ENCODE measurements around the gene ANO1.

The ANO1 gene

DNA sequence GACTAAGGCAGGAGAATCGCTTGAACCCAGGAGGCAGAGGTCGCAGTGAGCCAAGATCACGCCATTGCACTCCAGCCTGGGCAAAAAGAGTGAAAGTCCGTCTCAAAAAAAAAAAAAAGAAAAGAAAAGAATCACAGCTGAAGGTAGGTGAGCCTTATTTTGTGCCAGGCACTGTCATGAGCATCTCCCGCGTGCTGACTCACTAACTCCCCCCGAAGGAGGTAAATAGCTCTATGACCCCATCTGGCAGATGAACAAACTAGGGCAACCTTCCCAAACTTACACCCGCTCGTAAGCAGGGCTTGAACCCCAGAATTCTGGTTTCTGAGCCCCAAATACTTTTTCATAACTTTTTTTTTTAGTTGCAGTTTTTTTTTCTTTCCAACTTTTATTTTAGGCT lies 60.3 kb downstream of the ANO1 start:
- no peak for DNase-seq (ENCODE audit: low spot score)

DNA sequence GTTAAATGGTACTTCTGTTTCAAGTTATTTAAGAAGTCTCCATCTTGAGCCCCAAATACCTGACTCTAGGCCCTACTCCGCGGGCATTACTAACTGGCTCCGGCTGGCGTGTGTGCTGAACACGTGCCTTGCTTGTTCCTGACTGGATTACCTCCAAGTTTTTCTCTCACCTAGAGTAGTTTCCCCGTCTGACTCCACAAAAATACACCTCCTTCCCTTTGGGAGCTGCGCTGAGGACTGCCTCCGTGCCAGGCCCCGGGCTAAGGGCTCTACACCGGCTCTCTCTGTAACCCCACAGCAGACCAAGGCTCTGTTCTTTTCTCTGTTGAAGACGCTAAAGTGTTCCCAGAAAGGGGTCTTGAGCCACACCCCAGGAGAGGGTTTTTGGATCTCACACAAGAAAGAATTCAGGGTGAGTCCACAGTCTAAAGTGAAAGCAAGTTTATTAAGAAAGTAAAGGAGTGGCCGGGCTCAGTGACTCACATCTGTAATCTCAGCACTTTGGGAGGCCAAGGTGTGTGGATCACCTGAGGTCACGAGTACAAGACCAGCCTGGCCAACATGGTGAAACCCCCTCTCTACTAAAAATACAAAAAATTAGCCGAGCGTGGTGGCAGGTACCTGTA lies 61.8 kb downstream of the ANO1 start:
- DNase-seq (ENCODE audit: low spot score) = no peak

DNA sequence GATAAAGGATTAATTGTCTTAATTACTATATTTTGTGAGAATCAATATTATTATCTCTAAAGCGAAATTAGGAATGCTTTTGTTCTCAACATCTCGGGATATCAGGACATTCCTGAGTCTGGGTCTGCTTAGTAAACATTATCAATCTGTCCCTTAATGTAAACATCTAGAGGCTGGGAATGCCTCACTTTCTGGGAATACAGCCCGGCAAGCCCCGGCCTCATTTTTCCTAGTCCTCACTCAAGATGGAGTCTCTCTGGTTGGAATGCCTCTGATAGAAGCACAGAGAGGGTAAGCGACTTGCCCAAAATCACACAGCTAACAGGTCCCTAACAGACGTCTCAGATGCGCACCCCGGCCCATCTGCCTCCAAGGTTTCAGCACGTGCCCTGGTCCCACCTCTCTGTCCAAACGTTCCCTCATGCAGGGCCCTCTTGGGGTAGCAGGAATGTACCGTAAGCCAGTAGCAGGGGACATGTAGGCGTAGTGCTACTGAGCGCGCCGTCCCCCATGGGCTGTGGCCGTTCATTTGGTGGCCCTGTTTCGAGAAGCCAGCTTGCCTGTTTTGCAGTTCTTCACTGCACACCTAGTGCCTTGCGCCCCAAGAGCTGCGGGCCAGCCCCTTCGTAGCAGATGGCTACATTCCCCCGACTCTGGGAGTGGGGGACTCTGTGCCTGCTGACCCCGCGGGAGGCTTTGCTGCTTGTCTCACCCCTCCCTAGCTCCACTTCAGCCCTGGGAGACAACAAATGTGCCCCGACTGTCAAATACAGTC lies 62.8 kb downstream of the ANO1 start:
- no peak for DNase-seq (ENCODE audit: low spot score)

DNA sequence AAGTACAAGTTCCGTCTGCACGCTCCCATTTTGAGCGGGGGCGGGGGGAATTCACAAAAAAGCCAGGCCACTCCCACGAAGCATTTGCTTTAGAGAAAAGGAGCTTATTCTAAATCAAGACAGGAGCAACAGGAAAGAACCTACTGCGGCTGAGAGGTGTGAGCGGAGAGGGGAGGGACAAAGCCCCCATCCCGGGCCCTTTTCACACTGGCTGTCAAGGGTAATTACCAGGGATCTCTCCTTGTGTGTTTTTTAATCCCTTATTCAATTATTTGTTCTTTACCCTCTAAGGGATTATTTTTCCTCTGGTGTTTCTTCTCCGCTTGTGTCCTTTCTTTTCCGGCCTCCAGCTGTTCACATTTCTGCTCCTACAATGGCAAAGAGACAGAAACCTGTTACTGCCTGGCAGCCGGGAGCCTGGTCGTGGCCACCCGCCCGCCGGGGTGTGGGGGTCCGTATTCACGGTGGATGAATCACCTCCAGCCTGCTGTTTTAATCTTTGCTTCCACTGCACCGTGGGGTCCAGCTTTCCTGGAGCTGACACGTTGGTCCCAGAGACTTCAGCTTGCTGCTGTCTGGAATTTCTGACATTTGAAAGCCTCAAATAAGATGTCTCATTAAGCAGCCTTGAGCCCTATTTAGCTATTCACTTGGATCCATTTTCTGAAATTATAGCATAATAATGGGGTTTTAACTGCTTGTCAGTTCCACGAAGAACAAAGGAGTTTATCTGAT lies 63.5 kb downstream of the ANO1 start:
- peak; percentile 69 for DNase-seq (ENCODE audit: low spot score)

DNA sequence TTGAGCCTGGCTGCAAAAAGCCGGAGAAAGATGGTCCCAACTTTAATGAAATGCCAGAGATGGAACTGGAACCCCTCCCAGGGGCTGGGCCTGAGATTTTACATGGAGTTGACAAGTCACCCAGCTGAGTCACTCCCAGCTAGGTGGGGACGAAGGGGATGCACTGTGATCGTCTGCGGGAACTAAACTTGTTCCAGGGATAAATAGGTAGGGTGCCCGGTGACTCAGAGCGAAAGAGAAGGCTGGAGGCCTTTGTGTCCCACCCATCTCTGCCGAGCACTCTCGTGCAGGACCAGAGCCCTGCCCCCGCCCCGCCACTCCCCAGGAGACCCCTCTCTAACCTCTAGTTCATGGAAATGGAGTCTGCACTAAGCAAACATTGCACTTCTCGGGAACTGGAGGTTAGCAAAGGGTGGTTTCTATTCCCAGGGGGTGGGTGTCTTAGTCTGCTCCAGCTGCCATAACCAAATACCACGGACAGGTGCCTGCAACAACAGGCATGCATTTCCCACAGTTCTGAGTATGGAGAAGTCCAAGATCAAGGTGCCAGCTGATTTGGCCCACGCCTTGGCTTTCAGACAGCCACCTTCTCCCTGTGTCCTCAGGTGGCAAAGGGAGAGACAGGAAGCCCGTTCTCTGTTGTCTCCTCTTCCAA lies 64.2 kb downstream of the ANO1 start:
- no peak for DNase-seq (ENCODE audit: low spot score)

DNA sequence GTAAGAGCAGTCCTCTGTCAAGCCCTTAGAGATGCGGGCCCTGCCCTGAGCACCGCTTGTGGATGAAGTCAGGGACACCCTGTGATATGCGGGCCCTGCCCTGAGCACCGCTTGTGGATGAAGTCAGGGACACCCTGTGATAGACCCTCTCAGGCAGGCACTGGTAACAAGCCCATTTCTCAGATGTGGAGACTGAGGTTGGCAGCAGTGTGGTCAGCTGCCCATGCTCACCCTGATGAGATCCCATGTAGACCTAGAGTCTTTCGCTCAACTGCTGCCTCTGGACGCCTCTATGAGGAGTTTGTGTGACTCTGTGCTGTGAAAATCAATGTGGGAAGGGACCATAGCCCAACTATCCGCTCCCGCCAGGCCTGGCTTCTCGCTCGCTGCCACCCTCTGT lies 66.1 kb downstream of the ANO1 start:
- DNase-seq (ENCODE audit: low spot score) = no peak

DNA sequence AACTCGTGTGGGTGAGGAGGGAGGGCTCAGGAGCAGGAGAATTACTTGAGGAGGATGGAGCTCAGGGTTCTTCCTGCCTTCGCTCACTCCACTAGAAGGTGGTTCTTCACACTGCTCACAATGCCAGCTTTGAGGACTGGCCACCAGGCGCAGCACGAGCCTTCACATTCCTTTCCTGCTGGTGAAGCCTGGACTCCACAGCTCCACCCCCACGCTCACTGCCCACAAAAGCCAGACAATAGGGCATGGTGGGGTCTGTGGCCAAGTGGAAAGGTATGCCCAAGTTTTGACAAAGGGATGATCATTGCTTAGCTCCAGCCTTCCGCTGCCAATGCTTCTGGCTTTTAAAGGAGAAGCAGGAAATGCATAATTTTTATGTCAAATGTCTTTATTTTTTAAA lies 67.0 kb downstream of the ANO1 start:
- no peak for DNase-seq (ENCODE audit: low spot score)

DNA sequence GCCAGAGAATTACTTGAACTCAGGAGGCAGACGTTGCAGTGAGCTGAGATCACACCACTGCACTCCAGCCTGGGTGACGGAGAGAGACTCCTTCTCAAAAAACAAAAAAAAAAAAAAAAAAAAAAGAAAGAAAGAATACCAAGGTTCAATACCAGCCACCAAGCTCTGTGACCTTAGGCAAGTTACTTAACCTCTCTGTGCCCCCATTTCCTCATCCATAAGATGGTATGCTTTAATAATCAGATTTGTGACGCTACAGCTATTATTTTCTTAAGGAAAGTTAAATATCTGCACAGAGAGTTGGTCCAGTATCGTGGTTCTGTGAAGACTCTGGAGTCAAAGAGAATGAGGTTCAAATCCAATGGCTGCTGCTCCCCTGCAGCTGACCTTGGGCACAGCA lies 67.7 kb downstream of the ANO1 start:
- no peak for DNase-seq (ENCODE audit: low spot score)

DNA sequence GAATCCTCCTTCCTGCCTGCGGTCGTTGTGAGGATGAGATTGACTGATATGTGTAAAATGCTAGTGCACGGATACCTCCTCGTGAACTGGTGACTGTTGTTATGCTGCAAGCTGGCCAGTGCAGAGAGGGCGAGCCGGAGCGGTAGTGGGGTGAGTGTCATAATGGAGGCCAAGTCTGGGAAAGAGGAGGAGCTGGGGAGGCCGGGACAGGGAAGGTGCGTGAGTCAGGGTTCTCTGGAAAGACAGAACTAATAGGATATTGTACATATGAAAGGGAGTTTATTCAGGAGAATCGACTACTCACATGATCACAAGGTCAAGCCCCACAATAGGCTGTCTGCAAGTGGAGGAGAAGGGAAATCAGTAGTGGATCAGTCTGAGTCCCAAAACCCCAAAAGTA lies 68.2 kb downstream of the ANO1 start:
- no peak for DNase-seq (ENCODE audit: low spot score)

DNA sequence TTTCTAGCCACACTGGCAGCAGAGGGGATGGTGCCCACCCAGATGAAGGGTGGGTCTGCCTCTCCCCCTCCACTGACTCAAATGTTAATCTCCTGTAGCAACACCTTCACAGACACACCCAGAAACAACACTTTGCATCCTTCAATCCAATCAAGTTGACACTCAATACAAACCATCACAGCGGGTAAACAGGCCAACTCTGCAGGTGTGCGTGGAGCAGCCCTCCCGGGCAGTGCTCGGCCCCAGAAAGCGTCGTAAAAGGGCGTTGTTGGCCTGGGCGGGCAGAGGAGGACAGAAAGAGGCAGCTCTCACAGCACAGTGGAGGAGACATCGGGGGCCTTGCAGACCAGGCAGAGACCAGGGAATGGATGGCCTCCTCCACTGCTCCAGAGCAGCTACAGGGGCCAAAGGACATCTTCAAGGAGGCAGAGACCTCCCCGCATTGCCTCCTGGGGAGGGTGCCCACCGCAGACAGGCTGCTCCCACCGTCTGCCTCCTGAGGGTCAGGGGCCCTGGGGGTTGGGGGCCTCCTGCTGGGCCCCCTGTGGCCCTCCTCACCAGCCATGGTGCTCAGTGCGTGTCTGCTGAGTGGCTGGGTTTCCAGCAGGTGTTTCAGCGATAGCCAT lies 68.9 kb downstream of the ANO1 start:
- DNase-seq (ENCODE audit: low spot score) = no peak

DNA sequence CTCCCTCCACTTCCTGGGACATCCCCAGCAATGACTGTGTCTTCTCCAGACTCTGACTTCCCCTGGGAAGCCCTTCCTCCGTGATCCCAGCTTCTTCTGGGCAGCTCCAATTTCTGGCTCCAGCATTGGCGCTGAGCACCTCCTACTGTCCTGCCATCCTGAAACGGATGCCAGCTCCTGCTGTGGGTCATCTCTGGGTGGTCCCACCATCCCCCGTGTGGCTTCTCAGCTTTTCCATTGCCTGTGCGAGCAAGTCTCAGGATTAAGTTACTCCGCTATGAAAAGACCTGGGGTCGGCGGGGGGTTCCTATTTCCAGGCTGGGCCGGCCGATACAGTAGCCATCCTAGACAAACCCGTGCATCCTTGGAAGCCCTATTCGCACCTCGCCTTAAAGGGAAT lies 69.6 kb downstream of the ANO1 start:
- no peak for DNase-seq (ENCODE audit: low spot score)

DNA sequence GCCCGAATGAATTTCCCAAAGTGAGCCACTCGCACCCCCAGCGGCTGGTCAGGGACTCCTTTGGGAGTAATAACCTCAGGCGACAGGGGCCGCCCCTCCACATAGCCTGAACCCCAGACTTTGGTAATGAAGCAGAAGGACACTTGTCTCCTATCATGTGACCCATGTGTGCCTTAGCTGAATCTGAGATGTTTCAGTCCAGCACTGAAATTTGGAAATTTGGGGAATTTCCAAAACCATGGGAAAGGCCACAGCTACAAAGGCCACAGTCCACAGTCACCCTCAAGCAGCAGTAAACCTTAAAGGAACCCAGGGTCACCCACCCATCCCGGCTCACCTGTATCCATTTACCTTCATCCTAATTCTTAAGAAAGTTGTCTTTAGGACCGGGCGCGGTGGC lies 73.6 kb downstream of the ANO1 start:
- no peak for DNase-seq (ENCODE audit: low spot score)

DNA sequence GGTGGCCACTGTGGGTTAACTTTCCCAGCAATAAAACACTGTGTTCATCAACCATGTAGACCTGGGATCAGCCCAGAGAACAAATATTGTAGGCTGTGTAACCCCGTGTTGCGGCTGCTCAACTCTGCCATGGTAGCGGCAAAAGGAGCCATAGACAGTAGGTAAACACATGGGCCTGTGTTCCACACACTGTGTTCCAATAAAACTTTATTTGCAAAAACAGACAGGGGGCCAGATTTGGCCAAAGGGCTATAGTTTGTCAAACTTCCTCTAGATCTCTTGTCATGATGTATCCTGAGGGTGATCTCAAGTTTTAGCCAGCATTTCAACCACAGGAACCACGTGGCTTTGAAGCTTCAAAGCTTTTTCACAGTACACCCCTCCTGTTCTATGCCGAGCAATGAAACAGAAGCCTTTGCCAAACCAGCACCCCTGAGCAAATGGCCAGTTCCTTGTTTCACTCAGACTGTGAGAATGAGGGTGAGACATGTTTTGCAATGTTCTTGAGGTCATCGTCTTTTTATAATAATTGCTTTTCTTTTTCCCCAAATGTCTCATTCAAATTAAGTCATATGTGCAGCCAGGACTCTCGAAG lies 75.1 kb downstream of the ANO1 start:
- DNase-seq (ENCODE audit: low spot score) = no peak

DNA sequence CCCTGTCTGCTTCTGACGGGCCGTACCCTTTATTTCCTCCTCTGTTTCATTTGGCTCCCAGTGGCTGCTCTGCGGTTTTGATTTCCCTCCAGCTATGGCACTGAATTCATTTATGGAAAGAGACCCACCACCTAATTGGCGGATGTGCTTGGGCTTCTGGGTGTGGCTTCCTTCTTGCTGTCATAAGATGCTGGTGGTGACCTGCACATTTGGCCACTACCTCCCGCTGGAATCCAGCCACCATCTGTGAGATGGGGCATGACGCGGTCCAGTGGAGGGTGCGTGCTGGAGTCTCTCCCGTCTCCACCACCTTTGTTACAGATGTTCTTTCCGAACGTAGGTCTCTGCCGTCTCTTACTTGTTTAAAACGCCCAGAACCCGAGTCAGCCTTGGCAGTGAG lies 77.3 kb downstream of the ANO1 start:
- no peak for DNase-seq (ENCODE audit: low spot score)

DNA sequence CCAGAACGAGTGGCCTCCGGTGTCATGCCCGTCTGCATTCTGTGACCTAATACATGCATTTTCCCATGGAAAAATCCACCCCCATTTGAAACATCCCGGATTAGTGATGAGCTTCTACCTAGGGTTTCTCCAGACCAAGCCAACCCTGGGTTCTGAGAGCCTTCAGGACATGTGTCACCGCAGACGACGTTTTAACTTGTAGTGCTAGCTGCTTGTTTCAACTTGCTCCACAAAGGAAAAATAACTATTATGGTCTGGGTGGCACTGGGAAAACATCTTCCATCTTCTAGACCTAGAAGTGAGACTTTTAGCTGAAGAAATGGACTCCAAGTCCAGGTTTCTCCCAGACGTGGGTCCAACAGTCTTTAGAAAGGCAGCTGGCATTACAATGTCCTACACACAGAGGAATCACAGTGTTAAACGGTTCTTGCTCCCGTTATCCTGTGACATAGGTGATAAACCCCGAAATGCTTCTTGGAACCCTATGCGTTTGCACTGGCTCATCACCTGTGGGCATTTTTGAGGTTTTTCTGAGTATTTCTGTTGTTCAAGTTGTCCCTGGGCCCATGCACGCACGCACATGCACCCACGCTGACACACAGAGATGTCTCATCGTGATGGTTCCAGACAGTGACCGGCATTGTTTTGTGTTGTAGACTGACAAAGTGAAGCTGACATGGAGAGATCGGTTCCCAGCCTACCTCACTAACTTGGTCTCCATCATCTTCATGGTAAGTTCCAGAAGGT lies 78.3 kb downstream of the ANO1 start:
- no peak for DNase-seq (ENCODE audit: low spot score)

DNA sequence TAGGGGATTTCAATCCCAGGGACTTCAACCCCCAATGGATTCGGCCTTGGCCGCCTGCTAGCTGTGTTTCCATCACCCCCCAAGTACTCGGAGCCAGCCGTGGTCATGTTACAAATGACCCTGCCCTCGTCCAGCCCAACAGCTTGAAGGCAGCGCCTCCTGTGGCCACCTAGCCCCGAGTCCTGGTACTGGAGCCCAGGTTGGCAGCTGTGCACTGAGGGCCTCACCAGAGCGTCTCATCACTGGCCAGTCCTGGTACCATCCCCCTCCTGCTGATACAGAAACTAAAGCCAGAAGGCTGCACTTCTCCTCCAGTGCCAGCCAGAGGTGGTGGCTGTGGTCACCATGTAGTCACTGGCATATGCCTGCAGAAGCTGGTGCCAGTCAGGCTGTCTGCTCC lies 80.1 kb downstream of the ANO1 start:
- peak; percentile 75 for DNase-seq (ENCODE audit: low spot score)

DNA sequence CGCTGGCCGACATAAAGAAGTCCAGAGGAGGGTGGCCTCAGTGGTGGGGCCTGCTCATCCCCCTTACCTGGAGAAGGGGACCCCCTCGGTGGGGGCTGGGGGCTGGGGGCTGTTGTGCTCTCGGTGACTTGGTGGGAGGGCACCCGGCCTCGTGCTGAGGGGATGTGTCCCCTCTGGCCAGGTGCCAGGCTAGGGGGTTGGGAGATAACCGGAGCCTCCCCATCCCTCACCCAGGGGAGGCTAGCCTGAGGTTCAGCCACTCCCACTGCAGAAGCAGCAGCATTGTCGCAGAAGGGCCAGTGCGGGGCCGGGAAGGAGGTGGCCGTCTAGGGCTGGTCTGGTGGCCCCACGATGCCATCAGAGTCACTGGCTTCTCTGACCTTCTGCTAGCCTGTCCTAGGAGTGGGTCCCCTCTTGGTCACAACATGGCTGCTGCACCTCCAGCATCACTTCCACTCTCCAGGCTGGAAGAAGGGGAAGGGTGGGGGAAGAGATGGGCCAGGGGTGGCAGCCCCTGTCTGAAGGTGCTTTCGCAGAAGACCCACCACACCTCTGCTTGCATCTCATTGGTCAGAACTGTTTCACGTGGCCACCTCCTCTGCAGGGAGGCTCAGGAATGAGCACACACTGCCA lies 80.8 kb downstream of the ANO1 start:
- no peak for DNase-seq (ENCODE audit: low spot score)

DNA sequence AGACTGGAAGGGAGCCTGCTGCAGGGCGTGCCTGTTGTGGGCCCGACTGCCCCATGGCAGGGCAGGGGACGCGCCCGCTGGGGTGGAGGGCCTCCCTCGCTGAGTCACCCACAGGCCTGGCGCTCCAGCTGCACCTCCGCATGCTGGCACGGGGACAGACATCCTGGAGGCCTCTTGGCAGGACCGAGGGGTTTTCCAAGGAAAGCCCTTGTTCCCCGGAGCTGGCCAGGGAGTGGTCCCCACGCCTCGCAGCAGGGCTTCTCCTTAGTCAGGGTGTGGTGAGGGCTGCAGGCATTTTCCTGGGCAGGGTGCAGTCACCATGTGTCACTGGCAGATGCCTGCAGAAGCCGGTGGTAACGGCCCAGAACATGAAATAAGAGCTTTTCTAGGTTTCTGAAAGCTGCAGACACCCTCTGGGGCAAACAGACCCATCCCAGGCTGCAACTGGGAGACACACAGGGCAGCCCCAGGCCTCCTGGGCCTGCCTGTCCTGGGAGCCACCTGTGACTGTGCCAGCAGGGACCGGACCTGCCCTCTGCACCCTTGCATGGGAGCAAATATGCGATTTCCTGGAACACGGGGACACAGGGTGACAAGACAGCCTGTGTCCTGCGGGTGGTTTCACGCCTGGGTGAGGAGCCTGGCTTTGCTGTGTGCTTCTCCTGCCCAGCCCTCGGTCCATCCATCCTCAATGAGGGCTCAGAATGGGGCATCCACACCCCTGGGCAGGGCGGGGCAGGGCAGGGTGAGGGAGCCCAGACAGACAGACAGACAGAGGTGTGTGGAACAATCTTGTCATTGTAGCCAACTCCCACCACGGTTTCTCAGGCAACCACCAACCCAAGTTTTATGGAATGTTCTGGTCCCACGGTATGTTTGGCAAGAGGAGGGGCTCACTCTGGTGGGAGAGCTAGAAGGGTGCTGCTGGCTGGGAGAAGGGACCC lies 81.8 kb downstream of the ANO1 start:
- no peak for DNase-seq (ENCODE audit: low spot score)

DNA sequence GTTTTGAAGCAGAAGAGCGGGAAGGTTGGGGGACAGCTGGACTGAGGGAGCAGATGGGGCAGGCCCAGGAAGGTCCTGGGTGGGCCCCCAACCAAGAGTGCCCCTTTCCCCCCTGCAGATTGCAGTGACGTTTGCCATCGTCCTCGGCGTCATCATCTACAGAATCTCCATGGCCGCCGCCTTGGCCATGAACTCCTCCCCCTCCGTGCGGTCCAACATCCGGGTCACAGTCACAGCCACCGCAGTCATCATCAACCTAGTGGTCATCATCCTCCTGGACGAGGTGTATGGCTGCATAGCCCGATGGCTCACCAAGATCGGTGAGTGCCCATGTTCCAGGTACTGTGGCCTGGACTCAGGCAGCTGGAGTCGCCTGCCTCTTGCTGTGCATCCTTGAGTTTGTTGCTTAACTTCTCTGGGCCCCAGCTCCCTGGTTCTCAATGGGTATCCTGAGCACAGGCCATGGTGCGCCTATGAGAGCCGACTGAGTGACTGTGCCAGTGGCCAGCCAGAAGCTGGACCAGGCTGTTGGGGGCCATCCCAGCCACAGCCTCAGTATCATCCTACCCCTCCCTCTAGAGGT lies 83.0 kb downstream of the ANO1 start:
- no peak for DNase-seq (ENCODE audit: low spot score)
